ENCODE measurements around the gene OR4D1. TPM values are rescaled to one million over a fixed set of nuclear protein-coding genes. Genes with fewer than 3 reads are reported as not detected.

Gene OR4D1
- total and polyA plus RNA-seq, 9 of the 15 experiments (the other 6 are each of a cell fraction or from before 2014, with no cell fraction given) = not detected

- no peak overlapping the region for H3K9ac ChIP-seq (ENCODE audit: insufficient read depth in 1 of 2, low read depth in 2 of 2, low read length in 2 of 2)
- intact Hi-C loops (cut with micrococcal nuclease) = no loop called here
- H3K4me1 ChIP-seq (replicated peaks in 1 of 2; ENCODE audit: control insufficient read depth in 2 of 2, insufficient read depth in 2 of 2, low read length in 2 of 2) = no peaks in the 10 kb centered on the region
- H3K79me2 ChIP-seq (ENCODE audit: control insufficient read depth, insufficient read depth, low read length) = no peaks in the 10 kb centered on the region
- DNase-seq (ENCODE audit: extremely low read depth in 1 of 4, low spot score in 3 of 4) (no peak), ATAC-seq (no peak), FAIRE-seq (peak; percentile 60)
- BruUV-seq (replicated peaks) = no TSS peak
- ChIA-PET POLR2A (no interaction called here), CTCF (ENCODE audit: low intra/inter-chr PET ratio) (no interaction called here)
- no peaks in the 10 kb centered on the region for H3K9me3 ChIP-seq (replicated peaks; ENCODE audit: control insufficient read depth, insufficient read depth, low read depth, low read length)
- 0% methylated on average over 2 of the region's 2 CpGs for WGBS (ENCODE audit: insufficient coverage, low coverage, missing lambda C conversion rate)
- no peak overlapping the region for H3K27ac ChIP-seq (ENCODE audit: extremely low read depth, low read depth, low read length)
- peaks cover 21 to 38% of the 10 kb centered on the region in 2 experiments for H3K27me3 ChIP-seq (ENCODE audit: control insufficient read depth in 2 of 2, insufficient read depth in 2 of 2, low read length in 2 of 2)
- H3K4me3 ChIP-seq = no peak overlapping the region
- no peak overlapping the region for H3K4me2 ChIP-seq (ENCODE audit: insufficient read depth, low read length)
- no peak overlapping the region for H2AFZ ChIP-seq (ENCODE audit: low read depth, low read length)
- H3K36me3 ChIP-seq (ENCODE audit: control insufficient read depth, insufficient read depth, low read length) = no peaks in the 10 kb centered on the region
- no peaks in the 10 kb centered on the region for H3K9me1 ChIP-seq (ENCODE audit: control insufficient read depth, insufficient read depth, low read length)
- in situ Hi-C loops (cut with MboI) = loop anchor here (5.0 kb wide), 1 partner anchor 39 kb away; no protein-coding TSS in a partner anchor
- H4K20me1 ChIP-seq (replicated peaks; ENCODE audit: control insufficient read depth, insufficient read depth, low read length) = no peaks in the 10 kb centered on the region; the same call in 1 of the 2 replicates
- no peak for TF ChIP-seq PML (IDR thresholded peaks at IDR 0.05; ENCODE audit: low read length)
- no peak for TF ChIP-seq ZNF124 (CRISPR knock-in tag; IDR thresholded peaks at IDR 0.05)
- TF ChIP-seq EHMT2 (IDR thresholded peaks at IDR 0.05) = peak; percentile 78; the same call in 1 of the 2 replicates
- no peak for TF ChIP-seq STAG1 (CRISPR knock-in tag; IDR thresholded peaks at IDR 0.05; ENCODE audit: borderline replicate concordance)
- no peak for TF ChIP-seq SMARCB1 (IDR thresholded peaks at IDR 0.05; ENCODE audit: insufficient read length, low read depth)
- TF ChIP-seq ZNF239 (CRISPR knock-in tag; IDR thresholded peaks at IDR 0.05) = no peak
- TF ChIP-seq DMBX1 (CRISPR knock-in tag; IDR thresholded peaks at IDR 0.05; ENCODE audit: borderline replicate concordance) = no peak
- TF ChIP-seq ZKSCAN8 (CRISPR knock-in tag; IDR thresholded peaks at IDR 0.05) = no peak
- TF ChIP-seq HMBOX1 (IDR thresholded peaks at IDR 0.05) = no peak
- TF ChIP-seq DDX20 (tag; IDR thresholded peaks at IDR 0.05; ENCODE audit: low read depth) = no peak
- no peak for TF ChIP-seq CBFA2T3 (IDR thresholded peaks at IDR 0.05)
- no peak for TF ChIP-seq RBBP5 (IDR thresholded peaks at IDR 0.05; ENCODE audit: borderline replicate concordance, insufficient read depth, low read length, poor library complexity, severe bottlenecking)
- no peak for TF ChIP-seq HDAC6 (IDR thresholded peaks at IDR 0.05; ENCODE audit: low read depth, low read length)
- no peak for TF ChIP-seq ZNF3 (CRISPR knock-in tag; IDR thresholded peaks at IDR 0.05)
- TF ChIP-seq HDAC3 (IDR thresholded peaks at IDR 0.05; ENCODE audit: borderline replicate concordance, partially characterized antibody) = no peak
- TF ChIP-seq RFX1 (IDR thresholded peaks at IDR 0.05) = peak; percentile 66
- 0 out of 2 replicates have a peak, but pooled peaks have one; percentile 33 for TF ChIP-seq MIER1 (IDR thresholded peaks at IDR 0.05; ENCODE audit: low read depth)
- TF ChIP-seq MEIS2 (IDR thresholded peaks at IDR 0.05; ENCODE audit: partially characterized antibody) = no peak
- no peak for TF ChIP-seq ZBTB26 (CRISPR knock-in tag; IDR thresholded peaks at IDR 0.05)
- no peak for TF ChIP-seq ZBTB5 (IDR thresholded peaks at IDR 0.05)
- no peak for TF ChIP-seq KHSRP (IDR thresholded peaks at IDR 0.05)
Observed at GRCh38 chr17:58165981-58166380, 17.8 kb downstream of the OR4D1 start.
